HEK293 (cell line): ENCODE measurements around the gene ANXA3.

Source experiments
- CTCF ChIP-seq: fragments of 450-650 bp; formaldehyde crosslinking; IDR thresholded peaks from 2 replicates; pipeline ENCODE4 v1.5.1; 2016; ENCODE audit warnings: missing biosample characterization, missing genetic modification characterization
- YY1 ChIP-seq: fragments of 450-650 bp; formaldehyde crosslinking; IDR thresholded peaks from 2 replicates; pipeline ENCODE4 v1.5.1; 2018; ENCODE audit warnings: missing biosample characterization, missing genetic modification characterization
- ZNF112 ChIP-seq: fragments of 450-650 bp; formaldehyde crosslinking; IDR thresholded peaks from 2 replicates; pipeline ENCODE4 v1.5.0; 2017; ENCODE audit warnings: missing biosample characterization, missing genetic modification characterization
- ZNF140 ChIP-seq: fragments of 450-650 bp; formaldehyde crosslinking; IDR thresholded peaks from 2 replicates; pipeline ENCODE4 v1.5.1; 2016; ENCODE audit warnings: missing biosample characterization, missing genetic modification characterization
- ZNF174 ChIP-seq: fragments of 450-650 bp; formaldehyde crosslinking; IDR thresholded peaks from 2 replicates; pipeline ENCODE4 v1.5.0; 2017; ENCODE audit warnings: missing biosample characterization, mild to moderate bottlenecking, missing genetic modification characterization
- ZNF292 ChIP-seq: fragments of 450-650 bp; formaldehyde crosslinking; IDR thresholded peaks from 2 replicates; pipeline ENCODE4 v1.5.1; 2016; ENCODE audit warnings: low read depth, missing biosample characterization, missing genetic modification characterization, borderline replicate concordance
- ZNF501 ChIP-seq: fragments of 450-650 bp; formaldehyde crosslinking; IDR thresholded peaks from 2 replicates; pipeline ENCODE4 v1.5.1; 2016; ENCODE audit warnings: missing biosample characterization, missing genetic modification characterization

- TF ChIP-seq ZNF174 (tag by site-specific recombination) (no peak), CTCF (tag by site-specific recombination) (no peak), ZNF292 (tag by site-specific recombination) (no peak), YY1 (tag by site-specific recombination) (no peak), ZNF501 (no peak), ZNF112 (tag by site-specific recombination) (no peak), ZNF140 (tag by site-specific recombination) (no peak)
These were observed 98.8 kb downstream of the ANXA3 start for GRCh38 chr4:78650106-78651024.
